ENCODE results near the gene LYAR.

GRCh38 chr4:4293279-4293678, 3.3 kb upstream of the LYAR start:
- TF ChIP-seq POLR2A (IDR thresholded peaks at IDR 0.05; ENCODE audit: low read depth, low read length) (no peak), CTCF (IDR thresholded peaks at IDR 0.05; ENCODE audit: extremely low read depth in 1 of 2, insufficient read depth in 1 of 2, low read depth in 1 of 2, low read length in 2 of 2) (no peak), JUN (IDR thresholded peaks at IDR 0.05; ENCODE audit: borderline replicate concordance, insufficient read depth, insufficient read length, low read depth) (no peak), POLR2AphosphoS5 (IDR thresholded peaks at IDR 0.05; ENCODE audit: insufficient read depth, low read depth, low read length) (no peak), MAX (IDR thresholded peaks at IDR 0.05; ENCODE audit: insufficient read depth, insufficient read length) (no peak)
